ENCODE measurements around the gene PTPN6. TPM values are rescaled to one million over a fixed set of nuclear protein-coding genes. Genes with fewer than 3 reads are reported as not detected.
A peak's percentile ranks its signal among the peaks of the same experiment; 100 is the strongest.

Gene PTPN6
- total RNA-seq, 2 experiments from 2014 or later = 295 to 299 TPM

- CTCF ChIA-PET = interaction anchor here (0.9 to 2.7 kb wide), 11 partner anchors 9 to 144 kb away, joined by 3 to 42 read pairs (median 7); partner anchors contain the start of genes C12orf57, C1RL, PTPN6 and RNU7-1
- H3K36me3 Mint-ChIP-seq (ENCODE audit: low read depth) = peaks cover 61% of the 10 kb centered on the region
- peak overlapping the region; percentile 100 for H3K4me3 Mint-ChIP-seq
- POLR2A ChIA-PET = interaction anchor here (1.0 to 4.2 kb wide), 10 partner anchors 11 to 179 kb away, joined by 3 to 118 read pairs (median 12); partner anchors contain the start of genes C12orf57, CD4, LPCAT3 and PTPN6
- peaks cover 73% of the 10 kb centered on the region for H3K4me1 Mint-ChIP-seq
- H3K27me3 Mint-ChIP-seq = no peaks in the 10 kb centered on the region
- H3K9me3 Mint-ChIP-seq = no peaks in the 10 kb centered on the region
- H3K27ac Mint-ChIP-seq = peak overlapping the region; percentile 100
- no peak for DNase-seq
Measured at GRCh38 chr12:6968426-6968825, 17.3 kb downstream of the PTPN6 start.

GRCh38 chr12:6970096-6970527 lies 19.0 kb downstream of the PTPN6 start:
- H3K4me3 Mint-ChIP-seq = peak overlapping the region; percentile 100
- no peak for DNase-seq
- peaks cover 70% of the 10 kb centered on the region for H3K4me1 Mint-ChIP-seq
- peak overlapping the region; percentile 100 for H3K27ac Mint-ChIP-seq
- no peaks in the 10 kb centered on the region for H3K9me3 Mint-ChIP-seq
- H3K36me3 Mint-ChIP-seq (ENCODE audit: low read depth) = peaks cover 70% of the 10 kb centered on the region
- ChIA-PET CTCF (interaction anchor here (0.8 to 2.7 kb wide), 4 partner anchors 9 to 32 kb away, joined by 3 to 11 read pairs (median 7); partner anchors contain the start of gene PTPN6), POLR2A (interaction anchor here (0.8 to 4.2 kb wide), 10 partner anchors 9 to 138 kb away, joined by 3 to 118 read pairs (median 6); partner anchors contain the start of genes C12orf57, PTPN6 and RNU7-1)
- H3K27me3 Mint-ChIP-seq = no peaks in the 10 kb centered on the region

GRCh38 chr12:6974180-6974579 lies 23.0 kb downstream of the PTPN6 start:
- Mint-ChIP-seq H3K27me3 (no peaks in the 10 kb centered on the region), H3K4me1 (peaks cover 47% of the 10 kb centered on the region), H3K9me3 (no peaks in the 10 kb centered on the region), H3K36me3 (ENCODE audit: low read depth) (peaks cover 72% of the 10 kb centered on the region), H3K4me3 (no peak overlapping the region), H3K27ac (no peak overlapping the region)
- POLR2A ChIA-PET = interaction anchor here (1.2 to 2.0 kb wide), 6 partner anchors 10 to 134 kb away, joined by 3 to 16 read pairs (median 5); partner anchors contain the start of genes C12orf57 and RNU7-1
- CTCF ChIA-PET = interaction anchor here (1.3 to 1.8 kb wide), 3 partner anchors 9 to 139 kb away, joined by 3 to 6 read pairs (median 5); no protein-coding TSS in a partner anchor
- DNase-seq = no peak

- peaks cover 42% of the 10 kb centered on the region for H3K4me1 Mint-ChIP-seq
- no peak overlapping the region for H3K4me3 Mint-ChIP-seq
- no peak overlapping the region for H3K27ac Mint-ChIP-seq
- ChIA-PET CTCF (interaction anchor here (0.6 to 1.8 kb wide), 7 partner anchors 11 to 665 kb away, joined by 3 to 6 read pairs (median 3); partner anchors contain the start of genes ENO2 and LPCAT3), POLR2A (interaction anchor here (1.1 to 2.0 kb wide), 6 partner anchors 11 to 133 kb away, joined by 3 to 16 read pairs (median 5); partner anchors contain the start of genes C12orf57 and RNU7-1)
- H3K9me3 Mint-ChIP-seq = no peaks in the 10 kb centered on the region
- no peak for DNase-seq
- H3K27me3 Mint-ChIP-seq = no peaks in the 10 kb centered on the region
- H3K36me3 Mint-ChIP-seq (ENCODE audit: low read depth) = peaks cover 69% of the 10 kb centered on the region
Measured at GRCh38 chr12:6975297-6976032, 24.3 kb downstream of the PTPN6 start.

- POLR2A ChIA-PET = interaction anchor here (0.7 to 2.3 kb wide), 3 partner anchors 11 to 34 kb away, joined by 3 to 8 read pairs (median 4); partner anchors contain the start of genes C12orf57 and RNU7-1
- H3K9me3 Mint-ChIP-seq = no peaks in the 10 kb centered on the region
- H3K27me3 Mint-ChIP-seq = no peaks in the 10 kb centered on the region
- H3K36me3 Mint-ChIP-seq (ENCODE audit: low read depth) = peaks cover 75% of the 10 kb centered on the region
- CTCF ChIA-PET = interaction anchor here (0.8 kb wide), 1 partner anchor 33 kb away, joined by 3 read pairs; the partner anchor contains the start of gene C12orf57
- no peak for DNase-seq
- H3K27ac Mint-ChIP-seq = no peak overlapping the region
- peaks cover 25% of the 10 kb centered on the region for H3K4me1 Mint-ChIP-seq
- no peak overlapping the region for H3K4me3 Mint-ChIP-seq
Measured at GRCh38 chr12:6977653-6978052, 26.5 kb downstream of the PTPN6 start.

GRCh38 chr12:6978188-6978587 lies 27.0 kb downstream of the PTPN6 start:
- Mint-ChIP-seq H3K27me3 (no peaks in the 10 kb centered on the region), H3K36me3 (ENCODE audit: low read depth) (peaks cover 74% of the 10 kb centered on the region), H3K4me1 (peaks cover 21% of the 10 kb centered on the region), H3K9me3 (no peaks in the 10 kb centered on the region), H3K27ac (no peak overlapping the region), H3K4me3 (no peak overlapping the region)
- DNase-seq = no peak
- POLR2A ChIA-PET = interaction anchor here (0.7 to 2.3 kb wide), 3 partner anchors 12 to 34 kb away, joined by 3 to 8 read pairs (median 4); partner anchors contain the start of genes C12orf57 and RNU7-1
- CTCF ChIA-PET = interaction anchor here (0.8 kb wide), 1 partner anchor 34 kb away, joined by 3 read pairs; the partner anchor contains the start of gene C12orf57

DNA sequence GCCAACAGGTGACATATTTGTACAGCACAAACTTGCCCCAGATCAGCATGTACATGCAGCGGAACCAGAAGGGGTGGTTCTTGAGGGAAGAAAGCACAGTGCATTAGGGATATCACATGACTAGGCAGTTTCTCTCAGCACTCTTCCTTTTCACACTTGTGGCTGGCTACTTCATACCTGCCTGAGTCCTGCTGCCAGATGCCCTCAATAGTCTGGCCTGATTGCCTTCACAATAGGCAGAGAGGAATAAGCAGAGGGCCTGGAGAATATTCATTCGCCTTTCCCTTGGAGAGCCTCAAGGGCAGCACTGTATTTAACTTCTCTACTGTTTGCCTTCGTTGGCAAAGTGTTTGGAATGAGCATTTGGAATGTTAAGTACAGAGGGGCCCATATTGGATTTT lies 27.5 kb downstream of the PTPN6 start:
- no peak for DNase-seq
- no peak overlapping the region for H3K27ac Mint-ChIP-seq
- peaks cover 76% of the 10 kb centered on the region for H3K36me3 Mint-ChIP-seq (ENCODE audit: low read depth)
- H3K27me3 Mint-ChIP-seq = no peaks in the 10 kb centered on the region
- ChIA-PET POLR2A (no interaction called here), CTCF (no interaction called here)
- H3K4me3 Mint-ChIP-seq = no peak overlapping the region
- H3K4me1 Mint-ChIP-seq = peaks cover 18% of the 10 kb centered on the region
- H3K9me3 Mint-ChIP-seq = no peaks in the 10 kb centered on the region

GRCh38 chr12:6979021-6979420 lies 27.9 kb downstream of the PTPN6 start:
- CTCF ChIA-PET = no interaction called here
- H3K9me3 Mint-ChIP-seq = no peaks in the 10 kb centered on the region
- H3K36me3 Mint-ChIP-seq (ENCODE audit: low read depth) = peaks cover 72% of the 10 kb centered on the region
- H3K27ac Mint-ChIP-seq = no peak overlapping the region
- no peak for DNase-seq
- H3K27me3 Mint-ChIP-seq = no peaks in the 10 kb centered on the region
- POLR2A ChIA-PET = no interaction called here
- H3K4me3 Mint-ChIP-seq = no peak overlapping the region
- H3K4me1 Mint-ChIP-seq = peaks cover 14% of the 10 kb centered on the region

- ChIA-PET POLR2A (no interaction called here), CTCF (no interaction called here)
- Mint-ChIP-seq H3K27ac (no peak overlapping the region), H3K27me3 (no peaks in the 10 kb centered on the region), H3K4me3 (no peak overlapping the region), H3K9me3 (no peaks in the 10 kb centered on the region), H3K36me3 (ENCODE audit: low read depth) (peaks cover 71% of the 10 kb centered on the region), H3K4me1 (peaks cover 12% of the 10 kb centered on the region)
- no peak for DNase-seq
Measured at GRCh38 chr12:6979453-6979852, 28.3 kb downstream of the PTPN6 start.

DNA sequence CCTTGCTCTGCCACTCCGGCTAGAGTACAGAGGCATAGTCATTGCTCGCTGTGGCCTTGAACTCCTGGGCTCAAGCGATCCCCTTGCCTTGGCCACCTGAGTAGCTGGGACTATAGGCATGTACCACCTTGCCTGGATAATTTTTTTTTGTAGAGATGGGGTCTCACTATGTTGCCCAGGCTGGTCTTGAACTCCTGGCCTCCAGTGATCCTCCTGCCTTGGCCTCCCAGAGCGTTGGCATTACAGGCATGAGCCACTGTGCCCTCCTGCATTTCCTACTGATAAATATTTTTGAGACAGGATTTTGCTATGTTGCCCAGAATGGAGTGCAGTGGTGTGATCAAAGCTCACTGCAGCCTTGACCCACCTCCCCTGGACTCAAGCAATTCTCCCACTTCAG lies 28.9 kb downstream of the PTPN6 start:
- H3K36me3 Mint-ChIP-seq (ENCODE audit: low read depth) = peaks cover 68% of the 10 kb centered on the region
- no peak for DNase-seq
- POLR2A ChIA-PET = no interaction called here
- CTCF ChIA-PET = interaction anchor here (0.7 kb wide), 1 partner anchor 95 kb away, joined by 4 read pairs; no protein-coding TSS in a partner anchor
- no peak overlapping the region for H3K27ac Mint-ChIP-seq
- no peaks in the 10 kb centered on the region for H3K9me3 Mint-ChIP-seq
- no peaks in the 10 kb centered on the region for H3K27me3 Mint-ChIP-seq
- H3K4me1 Mint-ChIP-seq = peaks cover 9% of the 10 kb centered on the region
- no peak overlapping the region for H3K4me3 Mint-ChIP-seq

GRCh38 chr12:6980740-6981139 lies 29.6 kb downstream of the PTPN6 start:
- CTCF ChIA-PET = interaction anchor here (1.2 kb wide), 1 partner anchor 8 kb away, joined by 3 read pairs; no protein-coding TSS in a partner anchor
- H3K4me3 Mint-ChIP-seq = no peak overlapping the region
- H3K9me3 Mint-ChIP-seq = no peaks in the 10 kb centered on the region
- H3K36me3 Mint-ChIP-seq (ENCODE audit: low read depth) = peaks cover 62% of the 10 kb centered on the region
- no peaks in the 10 kb centered on the region for H3K27me3 Mint-ChIP-seq
- no peak for DNase-seq
- no peak overlapping the region for H3K27ac Mint-ChIP-seq
- peaks cover 4% of the 10 kb centered on the region for H3K4me1 Mint-ChIP-seq
- POLR2A ChIA-PET = no interaction called here

GRCh38 chr12:6981152-6982052 lies 30.2 kb downstream of the PTPN6 start:
- no peaks in the 10 kb centered on the region for H3K9me3 Mint-ChIP-seq
- no peaks in the 10 kb centered on the region for H3K27me3 Mint-ChIP-seq
- CTCF ChIA-PET = interaction anchor here (1.2 kb wide), 1 partner anchor 9 kb away, joined by 3 read pairs; no protein-coding TSS in a partner anchor
- H3K27ac Mint-ChIP-seq = no peak overlapping the region
- POLR2A ChIA-PET = no interaction called here
- no peaks in the 10 kb centered on the region for H3K4me1 Mint-ChIP-seq
- H3K4me3 Mint-ChIP-seq = no peak overlapping the region
- peaks cover 56% of the 10 kb centered on the region for H3K36me3 Mint-ChIP-seq (ENCODE audit: low read depth)
- no peak for DNase-seq

All from activated CD4-positive, alpha-beta memory T cell treated with anti-CD3 and anti-CD28 coated beads, Interleukin-2, amount 10 ng/mL, durations not matched to agents 7 days and 5 days (primary cell).